NK-92 treated with Interleukin-12 subunit alpha and Interleukin-12 subunit beta, amount 100 ng/mL, for 24 hours (cell line): ENCODE data around the gene TERT.
"Not testable (repeated sequence)": the region's sequence is repeated elsewhere in the genome, so short reads cannot be mapped to it uniquely, and the experiment has no call there.

ENCODE experiments used
- DNase-seq: peaks from one replicate; lab custom pipeline; 2025; lab: John Stamatoyannopoulos, UW

TERT gene

DNA sequence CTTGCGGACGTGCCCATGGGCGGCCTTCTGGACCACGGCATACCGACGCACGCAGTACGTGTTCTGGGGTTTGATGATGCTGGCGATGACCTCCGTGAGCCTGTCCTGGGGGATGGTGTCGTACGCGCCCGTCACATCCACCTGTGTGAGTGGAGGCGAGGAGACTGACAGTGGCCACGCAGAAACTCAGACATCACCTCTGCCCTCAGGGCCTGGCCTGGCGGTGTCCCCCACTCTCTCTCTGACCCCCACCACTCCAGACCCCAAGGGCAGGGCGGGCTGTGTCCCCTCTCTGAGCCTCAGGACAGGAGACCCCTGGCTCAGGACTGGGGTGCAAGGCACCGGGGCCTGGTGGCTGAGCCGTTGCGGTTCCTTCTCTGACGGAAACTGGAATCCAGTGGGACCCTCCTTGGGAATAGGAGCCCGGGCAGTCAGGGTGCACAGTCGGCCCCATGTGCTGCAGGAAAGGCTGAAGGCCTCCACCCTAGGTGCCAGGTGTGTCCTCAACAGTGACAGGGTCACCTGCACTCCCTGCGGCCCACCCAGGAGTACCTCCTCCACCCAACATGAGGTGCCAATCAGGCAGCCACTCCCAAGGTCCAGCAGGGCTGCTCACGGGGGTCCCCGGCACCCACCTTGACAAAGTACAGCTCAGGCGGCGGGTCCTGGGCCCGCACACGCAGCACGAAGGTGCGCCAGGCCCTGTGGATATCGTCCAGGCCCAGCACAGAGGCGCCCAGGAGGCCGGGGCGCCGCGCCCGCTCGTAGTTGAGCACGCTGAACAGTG, 16.0 kb downstream of the TERT start:
- DNase-seq = no peak

GRCh38 chr5:1278216-1278615, 16.7 kb downstream of the TERT start:
- DNase-seq = no peak

DNA sequence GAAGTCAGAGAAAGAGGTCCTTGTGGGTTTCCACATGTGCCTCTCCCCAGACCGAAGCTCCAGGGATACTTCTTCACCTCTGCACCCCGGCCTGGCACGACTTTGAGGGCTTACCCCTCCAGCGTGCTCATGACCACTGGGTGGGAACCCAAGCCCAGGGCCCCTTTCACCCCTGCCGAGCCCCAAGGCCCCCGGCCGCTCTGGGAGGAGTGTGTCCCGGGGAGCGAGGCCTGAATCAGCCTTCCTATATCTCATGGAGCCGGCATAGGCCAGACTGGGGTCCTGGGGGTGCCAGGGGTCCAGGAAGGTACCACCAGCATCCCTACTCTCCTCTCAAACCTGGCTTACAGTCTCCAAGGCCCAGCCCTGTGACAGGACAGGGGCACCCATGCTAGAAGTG, 17.1 kb downstream of the TERT start:
- DNase-seq = no peak

DNA sequence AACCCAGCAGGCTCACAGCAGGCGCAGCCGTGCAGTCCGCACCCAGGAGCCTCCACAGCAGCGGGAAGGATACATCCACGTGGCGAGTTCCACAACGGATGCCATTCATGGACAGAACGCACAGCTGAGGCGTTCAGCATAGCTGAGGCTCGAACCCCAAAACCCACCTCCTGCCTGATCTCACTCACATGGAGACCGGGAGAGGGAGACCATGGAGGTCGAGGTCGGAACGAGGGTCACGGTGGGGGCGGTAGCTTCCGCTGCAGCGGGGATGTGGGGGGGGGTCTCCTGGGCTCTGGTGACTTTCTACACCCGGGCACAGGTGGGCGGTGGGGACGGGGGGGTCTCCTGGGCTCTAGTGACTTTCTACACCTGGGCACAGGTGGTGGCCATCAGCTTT, 17.5 kb downstream of the TERT start:
- DNase-seq = no peak

DNA sequence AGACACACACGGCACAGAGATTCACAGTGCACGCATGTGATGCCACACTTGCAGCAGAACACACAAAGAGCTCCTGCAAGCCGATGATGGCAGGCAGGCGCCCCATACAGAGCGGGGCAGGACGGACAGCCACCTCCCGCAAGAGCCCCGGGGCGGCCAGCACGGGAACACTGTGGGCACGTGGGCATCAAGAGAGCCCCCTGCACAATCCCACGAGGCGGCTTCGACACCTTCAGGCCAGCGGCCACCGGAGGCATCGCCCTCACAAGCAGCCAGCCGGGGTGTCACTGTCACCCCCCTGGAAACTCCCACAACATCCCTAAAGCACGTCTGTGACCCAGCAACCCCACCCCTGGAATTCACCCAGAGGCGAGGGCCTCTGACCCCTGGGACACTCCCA, 17.9 kb downstream of the TERT start:
- no peak for DNase-seq

DNA sequence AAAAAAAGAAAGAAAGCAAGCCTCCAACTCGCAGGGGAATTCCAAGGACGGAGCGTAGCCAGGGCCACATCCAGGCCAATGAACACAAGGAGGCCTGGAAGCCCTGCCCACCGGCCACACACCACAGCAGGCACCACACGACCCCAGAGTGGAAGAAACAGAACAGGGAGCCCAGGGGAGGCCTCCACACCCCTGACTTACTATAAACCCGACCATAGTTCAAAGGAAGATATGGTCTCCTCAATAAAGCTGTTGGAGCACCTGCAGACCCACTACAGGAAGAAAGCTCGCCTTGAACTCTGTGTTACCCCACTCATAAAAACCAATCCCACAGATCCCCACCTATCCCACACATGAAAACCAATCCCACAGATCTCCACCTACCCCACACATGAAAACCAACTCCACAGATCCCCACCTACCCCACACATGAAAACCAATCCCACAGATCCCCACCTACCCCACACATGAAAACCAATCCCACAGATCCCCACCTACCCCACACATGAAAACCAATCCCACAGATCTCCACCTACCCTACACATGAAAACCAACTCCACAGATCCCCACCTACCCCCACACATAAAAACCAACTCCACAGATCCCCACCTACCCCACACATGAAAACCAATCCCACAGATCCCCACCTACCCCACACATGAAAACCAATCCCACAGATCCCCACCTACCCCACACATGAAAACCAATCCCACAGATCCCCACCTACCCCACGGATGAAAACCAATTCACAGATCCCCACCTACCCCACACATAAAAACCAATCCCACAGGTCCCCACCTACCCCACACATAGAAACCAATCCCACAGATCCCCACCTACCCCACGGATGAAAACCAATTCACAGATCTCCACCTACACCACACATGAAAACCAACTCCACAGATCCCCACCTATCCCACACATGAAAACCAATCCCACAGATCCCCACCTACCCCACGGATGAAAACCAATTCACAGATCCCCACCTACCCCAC, 19.2 kb downstream of the TERT start:
- not testable (repeated sequence) for DNase-seq

GRCh38 chr5:1274471-1274870, 20.4 kb downstream of the TERT start:
- no peak for DNase-seq

DNA sequence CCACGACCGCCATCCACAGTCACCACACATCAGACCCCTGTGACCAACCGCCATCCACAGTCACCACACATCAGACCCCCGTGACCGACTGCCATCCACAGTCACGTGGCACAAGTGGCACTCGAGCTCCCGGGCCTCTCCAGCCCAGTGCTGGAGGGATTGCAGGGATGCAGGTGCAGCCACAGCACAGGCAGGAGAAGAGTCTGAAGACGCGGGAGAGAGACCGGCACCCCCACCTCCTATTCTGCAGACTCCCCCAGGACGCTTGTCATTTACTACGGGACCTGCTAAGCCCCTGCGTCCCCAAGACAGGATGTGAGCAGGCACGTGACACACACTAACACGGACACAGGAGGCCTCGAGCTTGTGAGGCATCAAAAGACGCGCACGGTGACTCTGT, 21.1 kb downstream of the TERT start:
- no peak for DNase-seq

DNA sequence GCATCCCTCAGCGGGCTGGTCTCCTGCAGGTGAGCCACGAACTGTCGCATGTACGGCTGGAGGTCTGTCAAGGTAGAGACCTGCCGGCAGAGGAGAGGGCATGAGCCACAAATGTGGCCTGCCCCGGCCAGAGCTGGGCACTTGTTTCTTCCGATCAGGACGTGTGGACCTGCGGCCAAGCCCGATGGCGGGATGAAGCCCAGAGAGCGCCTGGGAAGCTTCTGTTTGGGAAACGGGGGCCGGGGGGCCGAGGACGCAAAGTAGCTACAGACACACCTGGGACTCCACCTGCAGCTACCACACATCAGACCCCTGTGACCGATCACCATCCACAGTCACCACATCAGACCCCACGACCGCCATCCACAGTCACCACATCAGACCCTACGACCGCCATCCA, 22.7 kb downstream of the TERT start:
- DNase-seq = no peak

DNA sequence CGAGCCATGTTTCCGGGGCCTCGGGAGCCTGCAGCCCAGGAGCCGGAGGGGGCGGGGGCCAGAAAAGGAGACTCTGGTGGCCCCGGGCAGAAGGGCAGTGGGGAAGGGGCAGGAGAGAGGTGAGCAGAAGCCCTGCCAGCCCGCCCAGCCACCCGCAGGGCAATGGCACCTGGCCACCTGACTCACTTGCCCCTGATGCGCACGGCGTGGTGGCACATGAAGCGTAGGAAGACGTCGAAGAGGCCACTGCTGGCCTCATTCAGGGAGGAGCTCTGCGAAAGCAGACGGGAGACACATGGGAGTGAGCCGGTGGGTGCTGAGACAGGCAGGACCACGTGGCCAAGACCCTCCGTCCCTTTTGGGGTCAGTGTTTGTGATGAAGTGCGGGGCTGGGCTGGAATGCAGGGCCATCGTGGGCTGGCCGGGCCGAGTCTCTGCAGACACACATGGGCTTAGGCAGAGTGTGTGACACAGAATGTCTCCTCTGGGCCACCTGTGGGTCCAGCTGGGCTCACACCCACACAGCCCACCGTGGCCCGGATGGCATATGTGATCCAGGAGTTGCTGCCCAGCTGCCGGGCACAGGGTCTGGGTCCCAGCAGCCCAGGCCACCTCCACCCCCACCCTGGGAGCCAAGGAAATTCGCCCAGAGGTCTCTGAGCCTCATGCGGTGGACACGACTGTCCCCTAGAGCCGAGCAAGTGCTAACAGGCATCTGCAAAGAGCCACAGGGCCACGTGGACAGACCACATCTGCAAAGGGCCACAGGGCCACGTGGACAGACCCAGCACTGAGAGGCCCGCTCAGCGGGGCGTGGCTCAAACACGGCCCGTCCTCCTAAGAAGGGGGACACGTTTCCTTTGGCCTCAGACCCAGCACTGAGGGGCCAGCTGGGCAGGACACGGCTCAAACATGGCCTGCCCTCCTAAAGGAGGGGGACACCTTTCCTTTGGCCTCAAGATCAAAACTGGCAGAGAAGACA, 23.6 kb downstream of the TERT start:
- no peak for DNase-seq

- DNase-seq = no peak
These were observed 24.4 kb downstream of the TERT start for GRCh38 chr5:1270426-1270825.

DNA sequence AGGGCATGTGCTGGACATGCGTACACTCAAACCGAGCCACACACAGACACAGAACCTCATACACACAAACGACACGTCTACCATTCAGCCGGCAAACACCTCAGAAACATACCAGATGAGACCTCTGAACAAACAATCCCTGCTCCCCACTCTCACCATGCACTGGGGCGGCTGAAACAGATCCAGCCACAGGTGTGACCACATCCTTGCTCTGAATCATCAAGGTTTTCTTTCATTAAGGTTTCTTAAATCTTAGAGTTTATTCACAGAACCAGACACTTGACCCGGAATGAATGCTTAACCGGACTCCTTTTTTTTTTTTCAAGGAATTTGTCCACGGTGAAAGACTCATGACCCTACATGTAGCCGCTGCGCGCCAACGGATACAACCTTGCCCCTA, 26.2 kb downstream of the TERT start:
- DNase-seq = peak; percentile 30

DNA sequence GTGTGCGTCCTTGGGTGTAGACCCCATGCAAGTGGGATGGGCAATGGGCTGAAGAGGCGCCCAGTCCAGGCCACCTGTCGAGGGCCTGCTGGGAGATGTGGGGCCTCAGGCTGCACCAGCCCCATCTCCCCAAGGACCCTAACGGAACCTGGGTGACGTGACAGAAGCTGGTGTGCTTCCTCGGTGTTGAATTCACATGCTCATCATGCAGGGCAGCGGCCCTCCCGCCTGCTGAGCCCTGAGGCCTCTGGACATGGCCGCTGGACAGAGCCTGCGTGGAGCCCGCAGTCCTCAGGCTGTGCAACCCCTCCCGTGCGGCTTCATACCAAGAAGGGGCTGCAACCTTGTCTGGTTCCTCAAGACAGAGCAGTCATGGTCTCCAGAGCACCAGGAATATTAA, 26.8 kb downstream of the TERT start:
- no peak for DNase-seq

- not testable (repeated sequence) for DNase-seq
These were observed 27.4 kb downstream of the TERT start for GRCh38 chr5:1267464-1267863.

DNA sequence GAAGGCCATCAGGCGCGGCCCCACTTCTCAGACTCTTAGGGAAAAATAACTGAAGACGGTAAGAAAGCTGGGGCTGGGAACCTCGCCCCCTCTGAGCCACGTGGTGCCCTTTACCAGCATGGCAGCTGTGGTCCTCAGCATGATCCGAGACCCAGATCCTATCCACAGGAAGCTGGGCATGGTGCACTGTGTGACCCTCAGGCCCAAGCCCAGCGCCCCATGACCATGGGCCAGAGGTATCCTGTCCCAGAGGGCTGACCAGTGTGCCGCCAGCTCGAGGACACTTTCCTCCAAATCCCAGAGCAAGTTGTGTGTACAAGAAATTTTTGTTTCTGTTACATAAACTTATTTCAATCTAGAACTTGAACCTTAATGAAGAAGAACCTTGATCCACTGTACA, 28.1 kb downstream of the TERT start:
- DNase-seq = no peak

GRCh38 chr5:1265461-1266455, 29.1 kb downstream of the TERT start:
- no peak for DNase-seq

- DNase-seq = no peak
These were observed 29.8 kb downstream of the TERT start for GRCh38 chr5:1265026-1265425.

GRCh38 chr5:1264211-1264610, 30.7 kb downstream of the TERT start:
- no peak for DNase-seq

GRCh38 chr5:1262381-1262780, 32.5 kb downstream of the TERT start:
- DNase-seq = no peak

DNA sequence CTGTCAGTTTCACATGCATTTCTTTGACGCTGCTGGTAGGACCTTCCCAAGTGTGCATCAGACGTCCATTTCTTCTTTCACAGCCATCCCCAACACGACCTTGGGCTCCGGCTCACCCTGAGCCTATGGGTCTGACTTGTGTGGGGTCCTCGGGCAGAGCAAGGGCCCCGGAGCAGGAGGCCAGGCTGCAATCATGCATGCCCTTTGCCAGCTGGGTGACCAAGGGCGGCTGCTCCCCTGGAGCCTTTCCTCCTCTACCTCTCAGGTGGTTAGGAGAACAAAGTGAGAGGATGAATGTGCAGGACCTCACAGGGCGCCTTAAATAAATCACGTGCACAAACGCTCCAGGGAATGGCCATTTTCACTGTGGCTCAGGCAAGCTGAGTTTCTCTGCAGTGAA, 33.2 kb downstream of the TERT start:
- no peak for DNase-seq
